K562 (cell line): Measurements from ENCODE around the gene GRXCR2. TPM values are rescaled to one million over a fixed set of nuclear protein-coding genes. Genes with fewer than 3 reads are reported as not detected.
A peak's percentile ranks its signal among the peaks of the same experiment; 100 is the strongest.

Experiments used
- CHD1 ChIP-seq: fragments of 200-600 bp; sonication (generic); IDR thresholded peaks from one replicate; pipeline ENCODE4 v1.6.1; 2012; ENCODE audit warnings: mild to moderate bottlenecking, moderate library complexity, low read length, inconsistent platforms
- HNRNPUL1 ChIP-seq: fragments of 200-400 bp; formaldehyde crosslinking; IDR thresholded peaks from 2 replicates; pipeline ENCODE4 v1.6.1; 2017; ENCODE audit warnings: low read length
- L3MBTL2 ChIP-seq: fragments of 450-650 bp; IDR thresholded peaks from 2 replicates; pipeline ENCODE4 v1.6.1; 2016; ENCODE audit warnings: mild to moderate bottlenecking, moderate library complexity
- MTA2 ChIP-seq: fragments of 450-650 bp; IDR thresholded peaks from 2 replicates; pipeline ENCODE4 v1.6.1; 2016; ENCODE audit warnings: low read depth
- MXI1 ChIP-seq: IDR thresholded peaks from 2 replicates; pipeline ENCODE4 v1.6.1; 2011; ENCODE audit warnings: low read depth, mild to moderate bottlenecking, improper control_type of control experiment, low read length
- RB1 ChIP-seq: fragments of 450-650 bp; IDR thresholded peaks from 2 replicates; pipeline ENCODE4 v1.6.1; 2017; ENCODE audit warnings: low read depth, mild to moderate bottlenecking
- REST ChIP-seq, 2 experiments: fragments of 450-650 bp; formaldehyde crosslinking in 1 of 2; IDR thresholded peaks; 2 replicates each; pipeline versions ENCODE4 v1.4.0 to v1.6.1; 2014 to 2020; ENCODE audit warnings: mild to moderate bottlenecking in 2 of 2, borderline replicate concordance in 1 of 2, low read depth in 1 of 2
- RHOXF2B ChIP-seq: fragments of 250-450 bp; sonication (Bioruptor Pico); conservative IDR thresholded peaks from 2 replicates; pipeline ENCODE4 v1.5.1; 2021
- SMAD1 ChIP-seq: fragments of 150-350 bp; IDR thresholded peaks from 2 replicates; pipeline ENCODE4 v1.6.1; 2014; ENCODE audit warnings: low read length, low read depth; ENCODE audit not compliant: partially characterized antibody
- SMARCC2 ChIP-seq: fragments of 450-650 bp; IDR thresholded peaks from 2 replicates; pipeline ENCODE4 v1.6.1; 2017; ENCODE audit warnings: antibody characterized with exemption, moderate library complexity, mild to moderate bottlenecking, low read depth
- YY1 ChIP-seq, 3 experiments: IDR thresholded peaks; 2 replicates each; pipeline ENCODE4 v1.6.1; 2011; ENCODE audit warnings: low read length in 2 of 3, mild to moderate bottlenecking in 2 of 3, moderate library complexity in 2 of 3, borderline replicate concordance in 1 of 3, control low read depth in 1 of 3, low read depth in 1 of 3; ENCODE audit not compliant: insufficient read depth in 3 of 3, insufficient replicate concordance in 2 of 3, control insufficient read depth in 1 of 3, insufficient read length in 1 of 3; ENCODE audit errors: extremely low read depth in 1 of 3
- ZNF395 ChIP-seq: fragments of 200-800 bp; sonication (Bioruptor generic); IDR thresholded peaks from 2 replicates; pipeline ENCODE4 v1.6.1; 2017; ENCODE audit warnings: missing genetic modification characterization, missing compliant biosample characterization
- polyA plus RNA-seq, 8 experiments: library from polyadenylated mRNA; depleted of rRNA in 4 of 8; stranded (reverse) in 5 of 8; unstranded in 3 of 8; fragments of >200 nt; fragmentation: Nextera tagmentation in 2 of 8; fragmentation: Illumina TruSeq in 1 of 8; extraction: Ambion mirVana in 2 of 8; extraction: Trizol in 1 of 8; gene quantifications; 2 replicates each; pipeline versions ENCODE4 v1.2.1 to v1.2.3, GENCODE V29; 2011 to 2014; ENCODE audit warnings: inconsistent platforms in 1 of 8, missing spikeins in 1 of 8
- total RNA-seq, 7 experiments: library from RNA; depleted of rRNA in 6 of 7; stranded (reverse); fragments of >200 nt in 6 of 7; fragmentation: Illumina TruSeq in 2 of 7; extraction: Trizol in 2 of 7; gene quantifications; 2 replicates each; pipeline versions ENCODE4 v1.2.1 to v1.2.3, GENCODE V29; 2011 to 2021; ENCODE audit warnings: low replicate concordance in 1 of 7

Gene GRXCR2
- total and polyA plus RNA-seq, 9 of the 15 experiments (the other 6 are each of a cell fraction or from before 2014, with no cell fraction given), result not detected

GRCh38 chr5:145834917-145835847, 37.6 kb downstream of the GRXCR2 start, which contains the start of gene PRELID2 (continued):
- TF ChIP-seq REST (IDR thresholded peaks at IDR 0.05; ENCODE audit: borderline replicate concordance) (peak; percentile 48; the same call in 1 of the 2 replicates), REST (CRISPR knock-in tag; IDR thresholded peaks at IDR 0.05; ENCODE audit: low read depth) (0 out of 2 replicates have a peak, but pooled peaks have one; percentile 45), RB1 (peak; percentile 94), CHD1 (no peak), SMAD1 (peak; percentile 12), L3MBTL2 (peak; percentile 87), MTA2 (no peak), MXI1 (peak; percentile 17; the same call in 1 of the 2 replicates), ZNF395 (CRISPR knock-in tag) (peak; percentile 15; the same call in 1 of the 2 replicates), SMARCC2 (0 out of 2 replicates have a peak, but pooled peaks have one; percentile 29), HNRNPUL1 (no peak), YY1 (IDR thresholded peaks at IDR 0.05; ENCODE audit: borderline replicate concordance in 1 of 3, control insufficient read depth in 1 of 3, extremely low read depth in 1 of 3, insufficient read depth in 3 of 3, insufficient read length in 1 of 3, insufficient replicate concordance in 2 of 3, low read depth in 1 of 3, low read length in 2 of 3) (peak in 2 of 3 experiments; percentile 72 to 73), RHOXF2B (no peak)
